WERI-Rb-1 (cell line): ENCODE results near the gene POLR2L.

ENCODE experiments used
- DNase-seq: peaks from one replicate; pipeline ENCODE4 v3.0.0-alpha.2; 2020
- H3K27ac ChIP-seq: fragments of 250-450 bp; sonication (Bioruptor Pico); 2 replicates; pipeline ENCODE4 v1.5.1; 2020; ENCODE audit warnings: mild to moderate bottlenecking, moderate library complexity
- H3K27me3 ChIP-seq: fragments of 250-450 bp; sonication (Bioruptor Pico); 2 replicates; pipeline ENCODE4 v1.5.1; 2021; ENCODE audit warnings: mild to moderate bottlenecking, low read depth, moderate library complexity; ENCODE audit not compliant: insufficient read depth, severe bottlenecking
- H3K36me3 ChIP-seq: fragments of 250-450 bp; sonication (Bioruptor Pico); 2 replicates; pipeline ENCODE4 v1.5.1; 2020; ENCODE audit warnings: mild to moderate bottlenecking, moderate library complexity
- H3K4me3 ChIP-seq: 2 replicates; pipeline ENCODE4 v1.5.1; 2011; ENCODE audit warnings: low read depth, mild to moderate bottlenecking, control low read depth, low read length
- H3K9me3 ChIP-seq: fragments of 250-450 bp; sonication (Bioruptor Pico); 2 replicates; pipeline ENCODE4 v1.5.1; 2021; ENCODE audit warnings: mild to moderate bottlenecking, moderate library complexity; ENCODE audit not compliant: severe bottlenecking
- CTCF ChIP-seq: IDR thresholded peaks from 2 replicates; pipeline ENCODE4 v1.5.1; 2011; ENCODE audit warnings: low read depth, mild to moderate bottlenecking, control low read depth, inconsistent platforms, low read length

POLR2L gene

GRCh38 chr11:792873-793272 is 49.5 kb downstream of the POLR2L start:
- DNase-seq: no peak
- no peak for TF ChIP-seq CTCF

GRCh38 chr11:792535-792821 is 49.9 kb downstream of the POLR2L start:
- Histone ChIP-seq H3K27ac (no peak overlapping the region), H3K4me3 (no peak overlapping the region), H3K36me3 (peaks cover 35% of the 10 kb centered on the region), H3K27me3 (no peaks in the 10 kb centered on the region), H3K9me3 (no peaks in the 10 kb centered on the region)
- no peak for DNase-seq
- no peak for TF ChIP-seq CTCF

More at GRCh38 chr11:792873-793272, 49.5 kb downstream of the POLR2L start:
- Histone ChIP-seq H3K27me3 (no peaks in the 10 kb centered on the region), H3K36me3 (peaks cover 35% of the 10 kb centered on the region), H3K27ac (peak overlapping the region; percentile 84), H3K9me3 (no peaks in the 10 kb centered on the region), H3K4me3 (no peak overlapping the region)

GRCh38 chr11:791658-792534 is 50.4 kb downstream of the POLR2L start:
- Histone ChIP-seq H3K9me3 (no peaks in the 10 kb centered on the region), H3K27ac (no peak overlapping the region), H3K4me3 (no peak overlapping the region), H3K36me3 (peaks cover 35% of the 10 kb centered on the region), H3K27me3 (no peaks in the 10 kb centered on the region)
- DNase-seq: no peak
- no peak for TF ChIP-seq CTCF

- no peaks in the 10 kb centered on the region for H3K9me3 ChIP-seq
- H3K27me3 ChIP-seq: no peaks in the 10 kb centered on the region
- no peak for DNase-seq
- H3K27ac ChIP-seq: no peak overlapping the region
- no peak overlapping the region for H3K4me3 ChIP-seq
- peaks cover 35% of the 10 kb centered on the region for H3K36me3 ChIP-seq
- no peak for TF ChIP-seq CTCF
These were observed 51.4 kb downstream of the POLR2L start for GRCh38 chr11:790721-791564.

GRCh38 chr11:789943-790342 is 52.4 kb downstream of the POLR2L start, which contains the start of gene CEND1:
Gene CEND1, minus strand, starts transcription at chr11:790090. Its CDS starts 1,514 bp downstream, at chr11:788576.
- Histone ChIP-seq H3K27ac (no peak within 1 kb of the TSS), H3K9me3 (no peaks in the 10 kb centered on the region), H3K27me3 (no peaks in the 10 kb centered on the region), H3K36me3 (peaks cover 35% of the 10 kb centered on the region), H3K4me3 (no peak within 1 kb of the TSS)
- TF ChIP-seq CTCF: no peak
- DNase-seq: peak; percentile 51
